ENCODE measurements around the gene TMEM95. TPM values are rescaled to one million over a fixed set of nuclear protein-coding genes. Genes with fewer than 3 reads are reported as not detected.

Gene TMEM95
- total and polyA plus RNA-seq, 2 of the 8 experiments (the other 6 are each of a cell fraction or from before 2014, with no cell fraction given) = not detected

- no peak overlapping the region for H3K23ac ChIP-seq (ENCODE audit: insufficient read length)
- H2BK5ac ChIP-seq (ENCODE audit: low read depth, low read length) = no peak overlapping the region
- H2AK5ac ChIP-seq (ENCODE audit: low read depth, low read length) = no peak overlapping the region
- ChIA-PET CTCF (ENCODE audit: partially characterized antibody) (interaction anchor here (0.7 to 3.3 kb wide), 26 partner anchors 9 to 267 kb away, joined by 3 to 17 read pairs (median 4); partner anchors contain the start of genes ACADVL, ACAP1, DLG4 and NEURL4), POLR2A (ENCODE audit: partially characterized antibody) (interaction anchor here (0.8 to 11.3 kb wide), 40 partner anchors 9 to 292 kb away, joined by 3 to 223 read pairs (median 6); partner anchors contain the start of genes ACADVL, ACAP1, CD68 and CLDN7)
- no peak for FAIRE-seq
- no peak overlapping the region for H2BK12ac ChIP-seq (ENCODE audit: low read depth, low read length)
- peaks cover 8% of the 10 kb centered on the region for H3K23me2 ChIP-seq (ENCODE audit: low read depth, low read length)
- no peak overlapping the region for H3K14ac ChIP-seq (ENCODE audit: insufficient read length)
- no peak for TF ChIP-seq GABPA (IDR thresholded peaks at IDR 0.05; ENCODE audit: borderline replicate concordance, insufficient read depth, low read length)
- TF ChIP-seq POLR2A (IDR thresholded peaks at IDR 0.05; ENCODE audit: control extremely low read depth in 1 of 2, low read depth in 2 of 2, low read length in 2 of 2) = peak; percentile 16 to 66
- TF ChIP-seq, protein P1, sequence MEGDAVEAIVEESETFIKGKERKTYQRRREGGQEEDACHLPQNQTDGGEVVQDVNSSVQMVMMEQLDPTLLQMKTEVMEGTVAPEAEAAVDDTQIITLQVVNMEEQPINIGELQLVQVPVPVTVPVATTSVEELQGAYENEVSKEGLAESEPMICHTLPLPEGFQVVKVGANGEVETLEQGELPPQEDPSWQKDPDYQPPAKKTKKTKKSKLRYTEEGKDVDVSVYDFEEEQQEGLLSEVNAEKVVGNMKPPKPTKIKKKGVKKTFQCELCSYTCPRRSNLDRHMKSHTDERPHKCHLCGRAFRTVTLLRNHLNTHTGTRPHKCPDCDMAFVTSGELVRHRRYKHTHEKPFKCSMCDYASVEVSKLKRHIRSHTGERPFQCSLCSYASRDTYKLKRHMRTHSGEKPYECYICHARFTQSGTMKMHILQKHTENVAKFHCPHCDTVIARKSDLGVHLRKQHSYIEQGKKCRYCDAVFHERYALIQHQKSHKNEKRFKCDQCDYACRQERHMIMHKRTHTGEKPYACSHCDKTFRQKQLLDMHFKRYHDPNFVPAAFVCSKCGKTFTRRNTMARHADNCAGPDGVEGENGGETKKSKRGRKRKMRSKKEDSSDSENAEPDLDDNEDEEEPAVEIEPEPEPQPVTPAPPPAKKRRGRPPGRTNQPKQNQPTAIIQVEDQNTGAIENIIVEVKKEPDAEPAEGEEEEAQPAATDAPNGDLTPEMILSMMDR (IDR thresholded peaks at IDR 0.05; ENCODE audit: control extremely low read depth in 1 of 3, insufficient read depth in 1 of 3, low read depth in 1 of 3, low read length in 3 of 3) = peak in 2 of 3 experiments; percentile 14 to 18; a peak in 2 of 4 replicates
- TF ChIP-seq POLR2AphosphoS5 (IDR thresholded peaks at IDR 0.05; ENCODE audit: low read depth, low read length) = peak; percentile 94
- peak in 1 of 2 experiments; percentile 6; a peak in 1 of 4 replicates for TF ChIP-seq RAD21 (IDR thresholded peaks at IDR 0.05 in 1 of 2, conservative IDR thresholded peaks at IDR 0.05 in 1 of 2; ENCODE audit: low read depth in 2 of 2, low read length in 2 of 2)
- no peak for TF ChIP-seq SRF (IDR thresholded peaks at IDR 0.05; ENCODE audit: low read depth, low read length)
- H2BK20ac ChIP-seq (ENCODE audit: low read length) = no peak overlapping the region
- no peaks in the 10 kb centered on the region for H3K9me3 ChIP-seq (ENCODE audit: insufficient read depth in 2 of 2, low read depth in 1 of 2, low read length in 1 of 2)
- no peak overlapping the region for H4K91ac ChIP-seq (replicated peaks; ENCODE audit: insufficient read length, low read length)
- H3K9ac ChIP-seq (replicated peaks in 1 of 4; ENCODE audit: extremely low read depth in 1 of 4, low read depth in 3 of 4, low read length in 3 of 4) = no peak overlapping the region; a peak in 3 of 7 replicates
- peaks cover 21 to 28% of the 10 kb centered on the region in 2 experiments for H4K20me1 ChIP-seq (replicated peaks in 1 of 2; ENCODE audit: control insufficient read depth in 1 of 2, insufficient read depth in 2 of 2, low read length in 2 of 2)
- H2BK120ac ChIP-seq (replicated peaks; ENCODE audit: low read depth, low read length) = no peak overlapping the region
- H3K79me1 ChIP-seq (ENCODE audit: low read depth, low read length) = peaks cover 12% of the 10 kb centered on the region
- H4K8ac ChIP-seq (ENCODE audit: extremely low read depth, insufficient read depth, low read length) = peak overlapping the region; percentile 28; the same call in 1 of the 2 replicates
- no peak overlapping the region for H4K5ac ChIP-seq (ENCODE audit: insufficient read length, low read depth, low read length)
- no peak overlapping the region for H2AFZ ChIP-seq (ENCODE audit: low read length)
- peak in 1 of 2 experiments; percentile 52 for DNase-seq (ENCODE audit: low read depth in 1 of 2, low spot score in 2 of 2)
- H3K18ac ChIP-seq (ENCODE audit: extremely low read depth, low read length) = no peak overlapping the region
- peaks cover 0 to 16% (median 8%) of the 10 kb centered on the region in 4 experiments; a peak in 5 of 7 replicates for H3K4me1 ChIP-seq (replicated peaks in 1 of 4; ENCODE audit: control insufficient read depth in 3 of 4, insufficient read depth in 4 of 4, low read length in 3 of 4)
- no peaks in the 10 kb centered on the region for H3K27me3 ChIP-seq (replicated peaks in 1 of 4; ENCODE audit: control insufficient read depth in 3 of 4, extremely low read depth in 1 of 4, insufficient read depth in 3 of 4, low read length in 3 of 4)
- no peak overlapping the region for H3K4ac ChIP-seq (replicated peaks; ENCODE audit: insufficient read length, low read depth, low read length)
- no peak overlapping the region for H3K27ac ChIP-seq (ENCODE audit: low read depth, low read length)
- peaks cover 30 to 59% (median 40%) of the 10 kb centered on the region in 4 experiments for H3K36me3 ChIP-seq (ENCODE audit: control insufficient read depth in 2 of 4, insufficient read depth in 4 of 4, low read length in 3 of 4)
- no peak overlapping the region for H2BK15ac ChIP-seq (ENCODE audit: low read length)
- peak overlapping the region; percentile 67 to 91; a peak in 3 of 4 replicates for H3K4me2 ChIP-seq (ENCODE audit: insufficient read depth in 1 of 2, low read depth in 2 of 2, low read length in 2 of 2)
- H3K4me3 ChIP-seq (ENCODE audit: extremely low read depth in 1 of 4, insufficient read depth in 2 of 4, low read depth in 3 of 4, low read length in 4 of 4) = peak overlapping the region in 1 of 4 experiments; percentile 95; a peak in 2 of 8 replicates
- 90% methylated on average over 7 of the region's 7 CpGs; no CpG with 5 or more reads in 1 of the 2 experiments for WGBS, 2 experiments (ENCODE audit: extremely low coverage in 1 of 2, insufficient coverage in 1 of 2, insufficient read length in 1 of 2, insufficient replicate concordance in 2 of 2, low coverage in 1 of 2, low lambda C conversion rate in 2 of 2, missing lambda C conversion rate in 1 of 2)
- H3K79me2 ChIP-seq (ENCODE audit: control insufficient read depth in 1 of 2, insufficient read depth in 2 of 2, low read length in 2 of 2) = peaks cover 15 to 40% of the 10 kb centered on the region in 2 experiments
- no peak overlapping the region for H3K56ac ChIP-seq (replicated peaks; ENCODE audit: insufficient read length, low read depth, low read length)
Observed at GRCh38 chr17:7313088-7313889, 41.7 kb upstream of the TMEM95 start.

All from H1 (cell line).